Small intestine (tissue), 7 donors: ENCODE measurements around the gene RASAL2. TPM values are rescaled to one million over a fixed set of nuclear protein-coding genes. Genes with fewer than 3 reads are reported as not detected.

Experiments
- DNase-seq, 2 donors: peaks; one replicate each; pipeline versions ENCODE4 v3.0.0 to v3.0.0-alpha.2; 2013
- FAIRE-seq: peaks from 2 replicates; lab custom pipeline; 2012; peaks lifted over from hg19 to GRCh38; lab: Jason Lieb, UNC
- H3K27ac ChIP-seq, 3 donors: one replicate each; pipeline ENCODE4 v1.5.1; 2013; ENCODE audit warnings: low read length in 2 of 3, mild to moderate bottlenecking in 2 of 3, control low read depth in 1 of 3, inconsistent platforms in 1 of 3, low read depth in 1 of 3, moderate library complexity in 1 of 3
- H3K27me3 ChIP-seq, 3 donors: one replicate each; pipeline ENCODE4 v1.6.1; 2013; ENCODE audit warnings: low read length in 3 of 3, inconsistent platforms in 1 of 3; ENCODE audit not compliant: control insufficient read depth in 3 of 3, insufficient read depth in 3 of 3
- H3K36me3 ChIP-seq, 3 donors: one replicate each; pipeline ENCODE4 v1.6.1; 2013; ENCODE audit warnings: low read length in 3 of 3, inconsistent platforms in 1 of 3, low read depth in 1 of 3, mild to moderate bottlenecking in 1 of 3, moderate library complexity in 1 of 3; ENCODE audit not compliant: control insufficient read depth in 3 of 3, insufficient read depth in 2 of 3
- H3K4me1 ChIP-seq, 3 donors: one replicate each; pipeline ENCODE4 v1.6.1; 2013; ENCODE audit warnings: low read length in 2 of 3, inconsistent platforms in 1 of 3, low read depth in 1 of 3, mild to moderate bottlenecking in 1 of 3, moderate library complexity in 1 of 3; ENCODE audit not compliant: control insufficient read depth in 3 of 3, insufficient read depth in 2 of 3
- H3K4me3 ChIP-seq, 3 donors: one replicate each; pipeline ENCODE4 v1.5.1; 2013; ENCODE audit warnings: low read length in 3 of 3, control low read depth in 1 of 3, inconsistent platforms in 1 of 3, low read depth in 1 of 3, mild to moderate bottlenecking in 1 of 3, moderate library complexity in 1 of 3
- H3K9me3 ChIP-seq, 2 donors: one replicate each; pipeline ENCODE4 v1.6.1; 2013; ENCODE audit warnings: low read depth in 1 of 2, low read length in 1 of 2; ENCODE audit not compliant: control insufficient read depth in 2 of 2, insufficient read depth in 1 of 2
- WGBS, 3 donors: extraction: QIAGEN DNeasy Blood & Tissue Kit; methylation state at CpG; one replicate each; pipeline ENCODE4 v1.1.7; 2013; 5-methylcytosine and 5-hydroxymethylcytosine counted together
- polyA plus RNA-seq, 4 donors: library from polyadenylated mRNA; stranded (reverse) in 3 of 4; unstranded in 1 of 4; fragments of 200-250 nt in 3 of 4; fragments of 120-200 nt in 1 of 4; gene quantifications; one replicate each; pipeline versions ENCODE4 v1.2.1 to v1.2.3, GENCODE V29; 2013
- donor health status: healthy with polysubstance abuse.
- donor health status: control.
- donor health status: control.
- donor health status: Bipolar disorder and iron deficiency.
- donor health status: healthy.

Gene RASAL2
- polyA plus RNA-seq, 4 donors: 1.8 to 23.5 (median 3.3) TPM

DNA sequence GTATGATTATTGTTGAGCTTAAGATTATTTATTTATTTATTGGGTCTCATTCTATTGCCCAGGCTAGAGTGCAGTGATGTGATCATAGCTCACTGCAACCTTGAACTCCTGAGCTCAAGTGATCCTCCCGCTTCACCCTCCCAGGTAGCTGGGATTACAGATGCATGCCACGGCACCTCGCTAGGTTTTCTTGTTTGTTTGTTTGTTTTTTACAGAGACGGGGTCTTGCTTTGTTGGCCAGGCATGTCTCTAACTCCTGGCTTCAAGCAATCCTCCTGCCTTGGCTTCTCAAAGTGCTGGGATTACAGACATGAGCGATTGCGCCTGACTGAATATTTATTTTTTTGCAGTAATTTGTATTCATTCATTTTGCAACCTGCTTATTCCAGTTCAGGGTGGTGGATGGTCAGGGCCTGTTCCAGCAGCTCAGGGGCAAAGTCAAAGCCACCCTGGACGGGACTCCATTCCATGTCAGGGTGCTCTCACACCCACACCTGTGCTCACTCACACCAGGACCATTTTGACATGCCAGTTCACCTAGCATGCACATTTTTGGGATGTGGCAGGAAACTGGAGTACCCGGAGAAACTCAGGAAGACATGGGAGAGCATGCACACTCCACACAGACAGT lies 29.6 kb upstream of the RASAL2 start:
- WGBS, 3 donors: 68 to 87% (median 73%) methylated on average over 8 of the region's 8 CpGs
- H3K36me3 ChIP-seq: no peaks in the 10 kb centered on the region
- FAIRE-seq (no peak), DNase-seq (no peak)
- H3K27ac ChIP-seq: no peak overlapping the region
- peaks cover 0 to 11% (median 11%) of the 10 kb centered on the region in 3 donors for H3K4me1 ChIP-seq
- no peaks in the 10 kb centered on the region for H3K27me3 ChIP-seq
- no peak overlapping the region for H3K4me3 ChIP-seq
- H3K9me3 ChIP-seq: no peaks in the 10 kb centered on the region

DNA sequence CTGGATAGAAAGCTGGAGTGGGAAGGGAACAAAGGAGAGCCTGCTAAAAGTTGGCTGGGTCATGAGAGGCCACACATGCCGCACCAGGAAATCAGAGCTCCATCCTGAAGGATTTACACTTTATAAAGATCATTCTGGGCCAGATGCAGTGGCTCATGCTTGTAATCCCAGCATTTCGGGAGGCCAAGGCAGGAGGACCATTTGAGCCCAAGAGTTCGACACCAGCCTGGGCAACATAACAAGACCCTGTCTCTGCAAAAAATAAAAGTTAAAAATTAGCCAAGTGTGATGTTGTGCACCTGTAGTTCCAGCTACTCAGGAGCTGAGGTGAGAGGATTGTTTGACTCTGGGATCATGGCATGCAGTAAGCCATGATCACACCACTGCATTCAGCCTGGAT lies 28.7 kb upstream of the RASAL2 start:
- no peak for FAIRE-seq
- no peak for DNase-seq

DNA sequence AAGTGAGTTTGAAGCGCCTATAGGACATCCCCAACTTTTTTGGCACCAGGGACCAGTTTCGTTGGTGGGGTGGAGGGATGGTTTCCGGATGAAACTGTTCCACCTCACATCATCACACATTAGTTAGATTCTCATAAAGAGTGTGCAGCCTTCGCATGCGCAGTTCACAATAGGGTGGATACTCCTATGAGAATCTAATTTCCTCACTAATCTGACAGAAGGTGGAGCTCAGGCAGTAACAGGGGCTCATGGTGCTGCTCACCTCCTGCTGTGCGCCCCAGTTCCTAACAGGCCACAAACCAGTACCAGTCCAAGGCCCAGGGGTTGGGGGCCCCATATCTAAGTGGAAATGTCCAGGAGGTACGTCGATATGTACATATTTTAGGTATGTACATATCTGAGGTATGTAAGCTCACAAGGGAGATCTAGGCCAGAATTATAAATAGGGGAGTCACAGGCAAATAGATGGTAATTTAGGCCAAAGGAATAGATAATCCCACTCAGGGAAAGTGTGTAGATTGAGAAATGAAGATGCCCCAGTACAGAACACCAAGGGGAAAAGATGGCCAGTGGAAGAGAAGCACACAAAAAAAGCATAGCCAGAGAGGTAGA lies 27.5 kb upstream of the RASAL2 start:
- H3K27me3 ChIP-seq: no peaks in the 10 kb centered on the region
- DNase-seq (no peak), FAIRE-seq (no peak)
- H3K4me3 ChIP-seq: no peak overlapping the region
- no peak overlapping the region for H3K27ac ChIP-seq
- no peaks in the 10 kb centered on the region for H3K36me3 ChIP-seq
- 94 to 96% (median 96%) methylated on average over 8 of the region's 8 CpGs for WGBS, 3 donors
- peaks cover 0 to 2% (median 0%) of the 10 kb centered on the region in 3 donors for H3K4me1 ChIP-seq
- H3K9me3 ChIP-seq: no peaks in the 10 kb centered on the region

More for the DNA sequence above, 28.7 kb upstream of the RASAL2 start:
- no peak overlapping the region for H3K4me3 ChIP-seq
- H3K4me1 ChIP-seq: peaks cover 0 to 11% (median 8%) of the 10 kb centered on the region in 3 donors
- no peak overlapping the region for H3K27ac ChIP-seq
- no peaks in the 10 kb centered on the region for H3K9me3 ChIP-seq
- H3K27me3 ChIP-seq: no peaks in the 10 kb centered on the region
- H3K36me3 ChIP-seq: no peaks in the 10 kb centered on the region
- 87 to 95% (median 91%) methylated on average over 3 of the region's 3 CpGs for WGBS, 3 donors

DNA sequence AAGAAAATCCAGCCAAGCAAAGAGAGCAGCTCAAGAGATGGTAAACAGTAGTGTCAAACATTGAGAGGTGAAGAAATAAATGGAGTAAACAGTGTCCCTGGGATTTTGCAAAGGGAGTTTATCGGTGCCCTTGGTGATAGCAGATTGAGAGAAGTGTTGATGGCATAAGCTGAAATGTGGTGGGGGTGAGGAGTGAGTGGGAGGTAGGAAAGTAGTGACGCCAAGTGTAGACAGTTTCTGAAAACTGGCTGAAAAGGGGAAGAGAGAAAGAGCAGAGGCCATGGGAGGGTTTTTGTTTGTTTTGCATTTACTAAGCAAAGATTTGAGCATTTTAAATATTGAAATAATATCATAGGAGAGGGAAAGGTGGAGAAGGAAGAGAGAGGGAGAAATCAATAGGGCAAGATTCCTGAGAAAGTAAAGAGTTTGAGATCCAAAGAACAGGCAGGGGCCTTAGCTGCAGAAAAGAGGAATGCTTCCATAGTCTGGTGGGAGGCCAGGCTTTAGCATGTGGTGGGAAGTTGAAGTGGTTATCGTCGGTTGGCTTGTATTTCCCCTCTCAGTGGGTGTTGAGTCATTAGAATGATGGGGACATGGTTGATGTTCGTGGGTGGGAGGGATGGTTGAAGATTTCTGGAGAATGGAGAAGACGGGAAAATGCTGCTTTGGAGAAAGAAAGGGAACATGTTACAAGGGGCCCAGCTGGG lies 26.8 kb upstream of the RASAL2 start:
- no peaks in the 10 kb centered on the region for H3K27me3 ChIP-seq
- no peak for FAIRE-seq
- WGBS, 3 donors: 65 to 85% (median 76%) methylated on average over 6 of the region's 6 CpGs
- no peak overlapping the region for H3K4me3 ChIP-seq
- no peaks in the 10 kb centered on the region for H3K4me1 ChIP-seq
- no peak overlapping the region for H3K27ac ChIP-seq
- DNase-seq: no peak
- no peaks in the 10 kb centered on the region for H3K36me3 ChIP-seq
- H3K9me3 ChIP-seq: no peaks in the 10 kb centered on the region

DNA sequence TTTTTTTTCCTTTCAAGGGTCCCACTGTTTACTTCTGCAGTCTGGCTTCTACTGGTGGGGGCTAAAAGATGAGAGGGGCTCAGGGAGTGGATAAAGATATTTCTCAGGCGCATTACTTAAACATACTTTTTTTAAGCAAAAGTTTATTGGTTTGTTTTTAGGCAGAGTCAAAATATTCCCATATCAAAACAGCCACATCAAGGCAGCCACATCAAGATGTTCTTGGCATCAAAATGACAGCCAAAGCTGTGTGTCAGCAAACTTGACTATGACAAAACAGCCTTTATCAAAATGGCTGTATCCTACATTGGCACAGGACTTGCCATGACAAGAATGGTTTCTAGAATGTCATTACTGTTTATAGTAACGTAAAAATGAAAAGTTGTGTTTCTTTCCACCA lies 22.1 kb upstream of the RASAL2 start:
- H3K9me3 ChIP-seq: no peaks in the 10 kb centered on the region
- H3K4me3 ChIP-seq: no peak overlapping the region
- DNase-seq: no peak
- H3K36me3 ChIP-seq: no peaks in the 10 kb centered on the region
- FAIRE-seq: no peak
- H3K27me3 ChIP-seq: no peaks in the 10 kb centered on the region
- H3K4me1 ChIP-seq: no peaks in the 10 kb centered on the region
- 88 to 92% (median 90%) methylated on average over 2 of the region's 2 CpGs for WGBS, 3 donors
- no peak overlapping the region for H3K27ac ChIP-seq

DNA sequence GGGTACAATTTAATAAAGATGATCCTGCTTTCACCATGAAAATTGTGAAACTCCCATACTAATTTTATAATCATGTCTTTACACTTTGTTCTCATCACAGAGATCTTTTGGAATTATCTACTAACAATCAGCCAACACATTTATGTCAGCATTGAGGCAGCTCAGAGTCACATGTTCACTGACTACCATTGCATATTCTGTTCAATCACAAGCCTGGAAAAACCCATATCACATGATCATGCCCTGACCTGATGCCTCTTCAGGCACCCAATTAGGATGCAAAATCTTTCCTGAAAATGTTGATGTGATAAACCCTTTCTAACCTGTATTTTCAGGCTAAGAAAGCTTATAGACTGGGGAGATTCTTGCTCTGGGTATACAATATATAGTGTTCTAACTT lies 21.6 kb upstream of the RASAL2 start:
- Histone ChIP-seq H3K27me3 (no peaks in the 10 kb centered on the region), H3K9me3 (no peaks in the 10 kb centered on the region), H3K27ac (no peak overlapping the region), H3K4me1 (no peaks in the 10 kb centered on the region), H3K36me3 (no peaks in the 10 kb centered on the region), H3K4me3 (no peak overlapping the region)
- no peak for DNase-seq
- no peak for FAIRE-seq

DNA sequence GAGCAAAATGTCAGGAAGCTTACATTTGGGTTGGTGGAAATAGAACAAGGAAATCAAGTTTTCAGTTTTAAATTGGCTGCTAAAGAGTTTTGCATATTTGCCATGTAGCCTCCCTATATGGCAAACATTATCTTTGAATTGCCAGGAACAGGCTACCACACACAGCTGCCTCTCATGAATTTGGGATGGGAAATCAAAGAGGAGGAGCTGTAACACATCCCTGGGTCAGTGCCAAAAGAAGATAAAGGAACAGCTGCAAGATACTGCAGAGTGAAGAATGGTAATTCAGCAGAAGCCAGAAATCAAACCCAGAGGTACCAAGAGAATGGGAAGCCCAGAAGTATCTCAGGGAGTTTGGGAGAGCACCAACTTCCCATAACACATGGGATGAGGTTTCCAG lies 18.6 kb upstream of the RASAL2 start:
- Histone ChIP-seq H3K27ac (no peak overlapping the region), H3K4me1 (no peaks in the 10 kb centered on the region), H3K27me3 (no peaks in the 10 kb centered on the region), H3K4me3 (no peak overlapping the region), H3K36me3 (no peaks in the 10 kb centered on the region), H3K9me3 (no peaks in the 10 kb centered on the region)
- DNase-seq (no peak), FAIRE-seq (no peak)

DNA sequence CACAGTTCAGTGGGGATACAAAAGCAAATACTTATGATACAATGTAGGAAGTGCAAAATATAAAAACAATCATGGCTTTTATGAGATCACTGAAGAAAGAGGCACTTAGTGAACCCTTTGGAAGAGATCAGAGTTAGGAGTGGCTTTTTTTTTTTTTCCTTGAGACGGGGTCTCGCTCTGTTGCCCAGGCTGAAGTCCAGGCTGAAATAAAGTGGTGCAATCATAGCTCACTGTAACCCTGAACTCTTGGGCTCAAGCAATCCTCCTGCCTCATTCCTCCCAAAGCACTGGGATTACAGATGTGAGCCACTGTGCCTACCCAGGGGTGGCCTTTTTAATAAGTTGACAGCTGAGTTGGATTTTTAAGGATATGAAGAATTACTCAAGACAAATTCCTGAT lies 17.3 kb upstream of the RASAL2 start:
- Histone ChIP-seq H3K9me3 (no peaks in the 10 kb centered on the region), H3K4me1 (no peaks in the 10 kb centered on the region), H3K27me3 (no peaks in the 10 kb centered on the region), H3K36me3 (no peaks in the 10 kb centered on the region), H3K4me3 (no peak overlapping the region), H3K27ac (no peak overlapping the region)
- FAIRE-seq: no peak
- no peak for DNase-seq
- WGBS, 3 donors: 54 to 63% (median 56%) methylated on average over 2 of the region's 2 CpGs
